ENCODE measurements around the gene ZBTB8A.
A peak's percentile ranks its signal among the peaks of the same experiment; 100 is the strongest.
"Not testable (repeated sequence)": the region's sequence is repeated elsewhere in the genome, so short reads cannot be mapped to it uniquely, and the experiment has no call there.

ZBTB8A gene

GRCh38 chr1:32622806-32623681 lies 83.8 kb downstream of the ZBTB8A start:
- no peaks in the 10 kb centered on the region for H3K27me3 ChIP-seq (replicated peaks; ENCODE audit: control insufficient read depth, insufficient read depth, low read length)
- DNase-seq (ENCODE audit: low read depth), result peak; percentile 9
- H3K4me1 ChIP-seq (ENCODE audit: control insufficient read depth, insufficient read depth, low read length), result peaks cover 11% of the 10 kb centered on the region
- peak overlapping the region; percentile 12 for H3K9ac ChIP-seq (ENCODE audit: low read length)
- H3K9me3 ChIP-seq (ENCODE audit: control insufficient read depth, low read length), result no peaks in the 10 kb centered on the region
- H3K36me3 ChIP-seq (ENCODE audit: control insufficient read depth, insufficient read depth, low read length, severe bottlenecking), result peaks cover 15% of the 10 kb centered on the region
- no peak overlapping the region for H3K4me3 ChIP-seq (ENCODE audit: low read length)

- H3K9me3 ChIP-seq (ENCODE audit: control insufficient read depth, low read length), result no peaks in the 10 kb centered on the region
- no peaks in the 10 kb centered on the region for H3K27me3 ChIP-seq (replicated peaks; ENCODE audit: control insufficient read depth, insufficient read depth, low read length)
- H3K4me3 ChIP-seq (ENCODE audit: low read length), result no peak overlapping the region
- H3K4me1 ChIP-seq (ENCODE audit: control insufficient read depth, insufficient read depth, low read length), result peaks cover 11% of the 10 kb centered on the region
- no peak overlapping the region for H3K9ac ChIP-seq (ENCODE audit: low read length)
- DNase-seq (ENCODE audit: low read depth), result no peak
- peaks cover 15% of the 10 kb centered on the region for H3K36me3 ChIP-seq (ENCODE audit: control insufficient read depth, insufficient read depth, low read length, severe bottlenecking)
Measured at GRCh38 chr1:32623775-32624174, 84.5 kb downstream of the ZBTB8A start.

GRCh38 chr1:32626176-32626575 lies 86.9 kb downstream of the ZBTB8A start:
- Histone ChIP-seq H3K9ac (ENCODE audit: low read length) (no peak overlapping the region), H3K36me3 (ENCODE audit: control insufficient read depth, insufficient read depth, low read length, severe bottlenecking) (peaks cover 17% of the 10 kb centered on the region), H3K4me3 (ENCODE audit: low read length) (no peak overlapping the region), H3K9me3 (ENCODE audit: control insufficient read depth, low read length) (no peaks in the 10 kb centered on the region), H3K27me3 (replicated peaks; ENCODE audit: control insufficient read depth, insufficient read depth, low read length) (no peaks in the 10 kb centered on the region), H3K4me1 (ENCODE audit: control insufficient read depth, insufficient read depth, low read length) (peaks cover 11% of the 10 kb centered on the region)
- DNase-seq (ENCODE audit: low read depth), result no peak

- DNase-seq (ENCODE audit: low read depth), result no peak
- peaks cover 8% of the 10 kb centered on the region for H3K4me1 ChIP-seq (ENCODE audit: control insufficient read depth, insufficient read depth, low read length)
- H3K27me3 ChIP-seq (replicated peaks; ENCODE audit: control insufficient read depth, insufficient read depth, low read length), result no peaks in the 10 kb centered on the region
- peaks cover 31% of the 10 kb centered on the region for H3K36me3 ChIP-seq (ENCODE audit: control insufficient read depth, insufficient read depth, low read length, severe bottlenecking)
- H3K4me3 ChIP-seq (ENCODE audit: low read length), result no peak overlapping the region
- no peak overlapping the region for H3K9ac ChIP-seq (ENCODE audit: low read length)
- H3K9me3 ChIP-seq (ENCODE audit: control insufficient read depth, low read length), result no peaks in the 10 kb centered on the region
Measured at GRCh38 chr1:32627596-32628162, 88.5 kb downstream of the ZBTB8A start.

GRCh38 chr1:32630173-32630572 lies 90.9 kb downstream of the ZBTB8A start:
- not testable (repeated sequence) for DNase-seq (ENCODE audit: low read depth); H3K27me3 ChIP-seq (replicated peaks; ENCODE audit: control insufficient read depth, insufficient read depth, low read length); H3K9ac ChIP-seq (ENCODE audit: low read length); H3K9me3 ChIP-seq (ENCODE audit: control insufficient read depth, low read length); H3K4me1 ChIP-seq (ENCODE audit: control insufficient read depth, insufficient read depth, low read length); H3K4me3 ChIP-seq (ENCODE audit: low read length)
- peaks cover 38% of the 10 kb centered on the region for H3K36me3 ChIP-seq (ENCODE audit: control insufficient read depth, insufficient read depth, low read length, severe bottlenecking)

GRCh38 chr1:32632829-32633228 lies 93.6 kb downstream of the ZBTB8A start:
- Histone ChIP-seq H3K4me3 (ENCODE audit: low read length) (no peak overlapping the region), H3K9ac (ENCODE audit: low read length) (no peak overlapping the region), H3K4me1 (ENCODE audit: control insufficient read depth, insufficient read depth, low read length) (peaks cover 5% of the 10 kb centered on the region), H3K36me3 (ENCODE audit: control insufficient read depth, insufficient read depth, low read length, severe bottlenecking) (peaks cover 28% of the 10 kb centered on the region), H3K27me3 (replicated peaks; ENCODE audit: control insufficient read depth, insufficient read depth, low read length) (no peaks in the 10 kb centered on the region), H3K9me3 (ENCODE audit: control insufficient read depth, low read length) (no peaks in the 10 kb centered on the region)
- DNase-seq (ENCODE audit: low read depth), result no peak

- H3K36me3 ChIP-seq (ENCODE audit: control insufficient read depth, insufficient read depth, low read length, severe bottlenecking), result peaks cover 27% of the 10 kb centered on the region
Measured at GRCh38 chr1:32635508-32636277, 96.5 kb downstream of the ZBTB8A start.

GRCh38 chr1:32636914-32637645 lies 97.9 kb downstream of the ZBTB8A start:
- DNase-seq (ENCODE audit: low read depth), result no peak
- Histone ChIP-seq H3K4me3 (ENCODE audit: low read length) (no peak overlapping the region), H3K9me3 (ENCODE audit: control insufficient read depth, low read length) (no peaks in the 10 kb centered on the region), H3K27me3 (replicated peaks; ENCODE audit: control insufficient read depth, insufficient read depth, low read length) (no peaks in the 10 kb centered on the region), H3K9ac (ENCODE audit: low read length) (no peak overlapping the region), H3K36me3 (ENCODE audit: control insufficient read depth, insufficient read depth, low read length, severe bottlenecking) (peaks cover 17% of the 10 kb centered on the region), H3K4me1 (ENCODE audit: control insufficient read depth, insufficient read depth, low read length) (peaks cover 5% of the 10 kb centered on the region)

More at GRCh38 chr1:32635508-32636277, 96.5 kb downstream of the ZBTB8A start:
- no peak overlapping the region for H3K4me3 ChIP-seq (ENCODE audit: low read length)
- no peaks in the 10 kb centered on the region for H3K27me3 ChIP-seq (replicated peaks; ENCODE audit: control insufficient read depth, insufficient read depth, low read length)
- no peaks in the 10 kb centered on the region for H3K9me3 ChIP-seq (ENCODE audit: control insufficient read depth, low read length)
- peaks cover 5% of the 10 kb centered on the region for H3K4me1 ChIP-seq (ENCODE audit: control insufficient read depth, insufficient read depth, low read length)
- H3K9ac ChIP-seq (ENCODE audit: low read length), result no peak overlapping the region
- DNase-seq (ENCODE audit: low read depth), result no peak

GRCh38 chr1:32639489-32640075 lies 100.4 kb downstream of the ZBTB8A start:
- H3K4me1 ChIP-seq (ENCODE audit: control insufficient read depth, insufficient read depth, low read length), result peaks cover 5% of the 10 kb centered on the region
- peak; percentile 51 for DNase-seq (ENCODE audit: low read depth)
- H3K4me3 ChIP-seq (ENCODE audit: low read length), result no peak overlapping the region
- H3K9me3 ChIP-seq (ENCODE audit: control insufficient read depth, low read length), result no peaks in the 10 kb centered on the region
- no peaks in the 10 kb centered on the region for H3K36me3 ChIP-seq (ENCODE audit: control insufficient read depth, insufficient read depth, low read length, severe bottlenecking)
- no peak overlapping the region for H3K9ac ChIP-seq (ENCODE audit: low read length)
- no peaks in the 10 kb centered on the region for H3K27me3 ChIP-seq (replicated peaks; ENCODE audit: control insufficient read depth, insufficient read depth, low read length)

- H3K36me3 ChIP-seq (ENCODE audit: control insufficient read depth, insufficient read depth, low read length, severe bottlenecking); H3K4me3 ChIP-seq (ENCODE audit: low read length); H3K9me3 ChIP-seq (ENCODE audit: control insufficient read depth, low read length); H3K9ac ChIP-seq (ENCODE audit: low read length); DNase-seq (ENCODE audit: low read depth); H3K4me1 ChIP-seq (ENCODE audit: control insufficient read depth, insufficient read depth, low read length); H3K27me3 ChIP-seq (replicated peaks; ENCODE audit: control insufficient read depth, insufficient read depth, low read length): not testable (repeated sequence)
Measured at GRCh38 chr1:32642292-32642827, 103.1 kb downstream of the ZBTB8A start.
